OCI-LY1 (cell line): ENCODE results near the gene SDR39U1.

Source experiments
- EZH2 ChIP-seq: fragments of 200-600 bp; sonication (generic), shearing (Covaris generic); IDR thresholded peaks from 2 replicates; pipeline ENCODE4 v1.8.0; 2017; ENCODE audit warnings: borderline replicate concordance, mixed run types, mild to moderate bottlenecking, antibody characterized with exemption, low read length, moderate library complexity, mixed read lengths
- TF ChIP-seq, protein P1 (sequence below): fragments of 200-600 bp; sonication (generic), shearing (Covaris generic); IDR thresholded peaks from 2 replicates; pipeline ENCODE4 v1.5.1; 2017; ENCODE audit warnings: mild to moderate bottlenecking, antibody characterized with exemption, low read length, moderate library complexity, mixed read lengths

DNA sequence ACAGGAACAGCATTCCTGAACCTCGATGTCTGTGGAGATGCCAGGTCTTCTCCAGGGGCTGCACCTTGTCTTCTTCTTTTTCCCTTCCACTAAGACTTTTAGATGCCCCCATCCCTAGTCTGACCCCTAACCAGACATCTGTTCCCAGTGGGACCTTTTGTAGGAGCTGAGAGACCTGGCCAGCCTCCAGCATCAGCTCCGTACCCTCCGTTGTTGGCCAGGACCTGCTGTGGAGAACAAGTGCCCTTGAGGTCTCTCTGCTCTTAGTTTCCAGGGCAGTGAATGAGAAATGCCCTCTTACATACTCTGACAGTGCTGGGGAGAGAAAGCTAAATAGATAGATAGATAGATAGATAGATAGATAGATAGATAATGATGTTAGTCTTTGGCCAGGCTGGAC lies 16.8 kb upstream of the SDR39U1 start:
- TF ChIP-seq, protein P1, sequence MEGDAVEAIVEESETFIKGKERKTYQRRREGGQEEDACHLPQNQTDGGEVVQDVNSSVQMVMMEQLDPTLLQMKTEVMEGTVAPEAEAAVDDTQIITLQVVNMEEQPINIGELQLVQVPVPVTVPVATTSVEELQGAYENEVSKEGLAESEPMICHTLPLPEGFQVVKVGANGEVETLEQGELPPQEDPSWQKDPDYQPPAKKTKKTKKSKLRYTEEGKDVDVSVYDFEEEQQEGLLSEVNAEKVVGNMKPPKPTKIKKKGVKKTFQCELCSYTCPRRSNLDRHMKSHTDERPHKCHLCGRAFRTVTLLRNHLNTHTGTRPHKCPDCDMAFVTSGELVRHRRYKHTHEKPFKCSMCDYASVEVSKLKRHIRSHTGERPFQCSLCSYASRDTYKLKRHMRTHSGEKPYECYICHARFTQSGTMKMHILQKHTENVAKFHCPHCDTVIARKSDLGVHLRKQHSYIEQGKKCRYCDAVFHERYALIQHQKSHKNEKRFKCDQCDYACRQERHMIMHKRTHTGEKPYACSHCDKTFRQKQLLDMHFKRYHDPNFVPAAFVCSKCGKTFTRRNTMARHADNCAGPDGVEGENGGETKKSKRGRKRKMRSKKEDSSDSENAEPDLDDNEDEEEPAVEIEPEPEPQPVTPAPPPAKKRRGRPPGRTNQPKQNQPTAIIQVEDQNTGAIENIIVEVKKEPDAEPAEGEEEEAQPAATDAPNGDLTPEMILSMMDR = no peak
- no peak for TF ChIP-seq EZH2
